Measurements from ENCODE around the gene HERC4.

Gene HERC4

GRCh38 chr10:68103261-68103878 lies 28.3 kb upstream of the HERC4 start:
- TF ChIP-seq CTCF (IDR thresholded peaks at IDR 0.05): no peak

GRCh38 chr10:68101066-68101465 lies 26.0 kb upstream of the HERC4 start:
- no peak for TF ChIP-seq CTCF (IDR thresholded peaks at IDR 0.05)

- no peak for TF ChIP-seq CTCF (IDR thresholded peaks at IDR 0.05)
These were observed 24.7 kb upstream of the HERC4 start for GRCh38 chr10:68099736-68100135.

- TF ChIP-seq CTCF (IDR thresholded peaks at IDR 0.05): no peak
These were observed 21.9 kb upstream of the HERC4 start for GRCh38 chr10:68096913-68097516.

- no peak for TF ChIP-seq CTCF (IDR thresholded peaks at IDR 0.05)
These were observed 20.1 kb upstream of the HERC4 start for GRCh38 chr10:68095153-68095552.

- TF ChIP-seq CTCF (IDR thresholded peaks at IDR 0.05): no peak
These were observed 17.4 kb upstream of the HERC4 start for GRCh38 chr10:68092512-68092911.

GRCh38 chr10:68090586-68090985 lies 15.5 kb upstream of the HERC4 start:
- TF ChIP-seq CTCF (IDR thresholded peaks at IDR 0.05): no peak

DNA sequence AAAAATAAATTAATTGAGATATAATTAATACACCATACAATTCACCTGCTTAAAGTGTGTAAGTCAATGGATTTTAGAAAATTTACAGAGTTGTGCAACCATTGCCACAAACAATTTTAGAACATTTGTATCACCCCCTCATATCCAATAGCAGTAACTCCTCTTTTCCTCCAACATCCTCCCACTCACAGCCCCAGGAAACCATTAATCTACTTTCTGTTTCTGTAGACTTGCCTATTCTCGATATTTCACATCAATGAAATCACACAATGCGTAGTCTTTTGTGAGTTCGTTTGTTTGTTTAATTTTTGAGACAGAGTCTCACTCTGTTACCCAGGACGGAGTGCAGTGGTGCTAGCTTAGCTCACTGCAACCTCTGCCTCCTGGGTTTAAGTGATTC lies 13.7 kb upstream of the HERC4 start:
- no peak for TF ChIP-seq CTCF (IDR thresholded peaks at IDR 0.05)

All from LNCAP (cell line).